ENCODE measurements around the gene IFNK.

IFNK gene

DNA sequence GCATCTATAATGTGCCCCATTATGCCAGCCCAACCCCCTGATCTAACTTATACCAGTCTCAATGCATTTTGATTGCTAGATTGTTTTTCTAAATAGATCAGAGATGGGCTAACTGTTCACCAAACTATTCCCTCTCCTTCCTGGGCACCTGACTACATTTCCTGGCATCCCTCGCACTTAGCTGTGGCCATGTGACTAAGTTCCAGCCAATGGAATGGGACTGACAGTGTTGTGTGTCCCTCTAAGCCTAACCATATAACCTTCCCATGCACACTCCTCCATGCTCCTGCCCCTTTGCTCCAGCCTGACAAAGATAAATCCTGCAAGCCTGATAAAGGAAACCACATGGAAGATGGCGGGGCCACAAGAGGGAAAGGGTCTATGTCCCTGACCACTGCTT lies 12.3 kb upstream of the IFNK start:
- DNase-seq (ENCODE audit: low spot score): no peak

DNA sequence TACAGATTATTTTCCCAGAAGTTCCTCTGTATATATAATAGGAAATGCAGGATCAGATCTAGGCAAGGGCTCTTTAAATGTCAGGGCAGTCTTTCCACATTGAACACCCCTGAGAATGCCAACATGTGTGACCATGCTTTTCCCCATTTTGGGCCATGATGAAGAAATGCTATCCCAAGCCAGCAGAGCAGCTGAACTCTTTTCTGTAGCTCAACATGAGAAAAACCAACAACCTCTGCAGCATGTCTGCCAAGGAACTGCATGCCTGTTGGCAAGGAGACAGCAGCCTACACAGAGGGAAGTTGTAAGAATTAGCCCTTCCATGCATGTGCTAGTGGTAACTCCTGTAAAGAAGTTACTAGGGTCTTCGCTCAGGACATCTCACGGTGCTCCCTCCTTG lies 9.5 kb upstream of the IFNK start:
- no peak for DNase-seq (ENCODE audit: low spot score)

DNA sequence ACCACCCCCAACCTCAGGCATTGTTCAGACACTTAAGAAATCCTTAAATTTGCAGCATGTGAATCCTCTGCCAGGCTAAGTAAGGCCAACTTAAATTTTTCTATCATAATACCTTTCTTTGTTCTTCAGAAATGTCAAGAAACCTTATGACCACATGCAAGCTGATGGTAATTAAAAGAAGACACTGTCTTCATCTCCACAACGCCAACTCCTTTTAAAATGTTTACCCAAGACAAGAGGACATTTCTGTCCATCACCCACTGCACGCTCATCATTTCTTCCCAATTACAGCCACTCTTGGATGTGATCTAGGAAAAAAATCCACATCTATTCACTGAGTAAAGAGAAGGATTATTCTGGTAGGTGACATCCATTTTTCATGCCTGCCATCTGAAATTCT lies 6.1 kb upstream of the IFNK start:
- DNase-seq (ENCODE audit: low spot score): no peak

DNA sequence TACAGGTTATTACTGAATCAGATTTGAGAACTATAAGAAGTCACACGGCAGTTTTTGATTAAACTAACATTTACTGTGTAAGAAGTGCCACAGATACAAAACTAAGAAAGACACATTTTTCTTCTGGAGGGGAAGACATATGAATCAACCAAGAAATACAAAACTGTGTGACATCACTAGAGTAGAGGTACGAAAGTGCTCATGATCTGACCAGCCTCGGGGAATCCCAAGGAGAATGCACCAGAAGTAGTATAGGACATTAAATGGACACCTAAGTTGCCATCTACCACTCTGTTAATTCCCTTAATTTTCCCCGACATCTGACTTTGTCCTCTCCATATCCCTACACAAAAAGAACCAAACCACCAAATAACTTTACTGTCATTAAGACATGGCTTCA lies 5.3 kb upstream of the IFNK start:
- no peak for DNase-seq (ENCODE audit: low spot score)

DNA sequence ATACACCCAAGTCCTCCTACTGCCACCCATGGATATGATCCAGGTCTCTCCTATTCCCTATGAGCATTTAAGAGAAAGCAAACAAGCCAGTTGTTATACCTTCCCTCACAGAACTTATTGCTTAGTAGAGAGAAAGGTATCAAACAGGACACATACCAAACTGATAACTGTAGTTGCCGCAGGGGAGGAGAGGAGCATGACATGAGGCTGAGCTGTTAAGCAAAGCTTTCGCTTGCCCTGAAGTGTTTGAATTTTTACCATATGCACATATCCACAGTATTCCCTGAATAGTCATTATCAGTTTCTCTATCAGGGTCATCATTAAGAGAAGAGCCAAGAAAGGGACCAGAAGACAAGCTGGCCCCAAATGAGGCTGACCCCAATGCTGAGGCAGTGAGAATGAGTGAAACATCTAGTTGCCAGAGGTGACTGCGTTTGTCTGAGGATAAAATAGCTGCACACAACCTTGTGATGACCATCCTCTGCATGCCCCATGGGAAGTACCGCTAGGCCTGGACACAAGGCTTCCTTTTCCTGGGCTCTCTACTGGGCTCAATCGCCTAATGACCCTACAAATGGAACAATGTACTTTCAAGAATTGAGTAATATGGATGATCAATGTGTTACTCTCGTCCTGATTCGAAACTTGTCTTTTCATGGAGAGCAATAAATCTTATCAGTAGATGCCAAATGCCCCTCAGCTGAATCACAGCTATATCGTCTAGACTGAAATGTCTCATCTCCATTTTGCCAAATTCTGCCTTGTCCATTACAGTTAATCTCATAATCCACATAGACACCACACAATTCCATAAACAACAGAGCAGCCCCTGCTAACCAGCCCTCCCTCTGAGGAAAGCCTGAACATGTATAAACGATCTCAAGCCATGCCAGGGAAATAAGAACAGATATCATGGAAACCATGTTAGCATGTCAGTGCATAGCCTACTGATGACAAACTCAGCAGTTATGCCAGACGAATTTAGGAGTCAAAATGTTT lies 4.3 kb upstream of the IFNK start:
- DNase-seq (ENCODE audit: low spot score): peak; percentile 56

DNA sequence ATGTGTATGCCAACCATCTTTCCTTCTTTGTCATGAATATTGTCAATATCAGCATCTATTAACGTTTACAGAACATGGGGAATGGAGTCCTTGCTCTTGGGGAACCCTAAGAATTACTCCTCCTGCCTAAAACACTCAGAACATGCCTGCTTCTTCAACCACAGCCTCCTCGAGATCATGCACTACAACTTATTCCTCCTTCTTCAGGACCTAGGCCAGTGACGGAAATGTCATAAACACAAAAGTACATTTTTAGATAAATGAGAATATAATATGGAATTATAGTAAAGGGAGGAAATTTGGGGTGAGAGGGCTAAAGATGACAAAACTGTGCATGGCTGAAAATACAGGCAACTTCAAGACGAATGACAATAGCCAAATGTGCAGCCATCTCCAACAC lies 3.1 kb upstream of the IFNK start:
- no peak for DNase-seq (ENCODE audit: low spot score)

DNA sequence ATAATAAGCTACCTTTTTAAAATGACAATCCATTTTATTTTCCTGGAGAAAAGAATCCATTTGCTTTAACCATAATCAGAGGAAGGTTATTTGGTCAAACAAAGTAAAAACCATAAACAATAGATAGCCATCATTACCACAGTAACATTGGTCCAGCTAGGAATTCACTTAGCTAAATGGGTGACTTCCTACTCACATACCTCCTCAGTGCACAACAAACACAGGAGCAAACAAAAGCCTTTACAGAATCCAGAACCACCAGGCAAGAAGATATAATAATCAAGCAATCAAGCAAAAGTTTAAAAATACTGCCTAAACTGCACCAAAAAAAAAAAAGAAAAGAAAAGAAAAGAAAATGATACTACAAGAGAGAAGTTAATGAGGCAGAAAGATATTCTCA lies 949 bp upstream of the IFNK start:
- DNase-seq (ENCODE audit: low spot score): no peak

DNA sequence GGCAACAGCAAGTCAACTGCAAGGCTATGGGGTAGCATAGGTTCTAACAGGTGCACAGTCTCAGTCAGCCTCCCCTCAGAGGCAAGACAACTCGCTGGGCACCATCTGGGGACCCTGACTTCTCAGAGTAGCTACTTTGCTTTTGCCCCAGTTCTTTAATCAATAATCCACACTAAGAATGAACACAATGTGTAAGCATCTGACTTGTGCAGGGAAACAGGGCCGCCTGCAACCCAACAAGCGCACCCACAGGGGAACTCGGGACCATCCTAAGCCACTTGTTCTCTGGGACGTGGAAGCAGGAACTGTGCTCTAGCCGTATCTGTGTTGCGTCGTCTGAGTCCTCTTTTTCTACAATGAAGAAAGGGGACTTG lies 3.6 kb downstream of the IFNK start:
- DNase-seq (ENCODE audit: low spot score): no peak

DNA sequence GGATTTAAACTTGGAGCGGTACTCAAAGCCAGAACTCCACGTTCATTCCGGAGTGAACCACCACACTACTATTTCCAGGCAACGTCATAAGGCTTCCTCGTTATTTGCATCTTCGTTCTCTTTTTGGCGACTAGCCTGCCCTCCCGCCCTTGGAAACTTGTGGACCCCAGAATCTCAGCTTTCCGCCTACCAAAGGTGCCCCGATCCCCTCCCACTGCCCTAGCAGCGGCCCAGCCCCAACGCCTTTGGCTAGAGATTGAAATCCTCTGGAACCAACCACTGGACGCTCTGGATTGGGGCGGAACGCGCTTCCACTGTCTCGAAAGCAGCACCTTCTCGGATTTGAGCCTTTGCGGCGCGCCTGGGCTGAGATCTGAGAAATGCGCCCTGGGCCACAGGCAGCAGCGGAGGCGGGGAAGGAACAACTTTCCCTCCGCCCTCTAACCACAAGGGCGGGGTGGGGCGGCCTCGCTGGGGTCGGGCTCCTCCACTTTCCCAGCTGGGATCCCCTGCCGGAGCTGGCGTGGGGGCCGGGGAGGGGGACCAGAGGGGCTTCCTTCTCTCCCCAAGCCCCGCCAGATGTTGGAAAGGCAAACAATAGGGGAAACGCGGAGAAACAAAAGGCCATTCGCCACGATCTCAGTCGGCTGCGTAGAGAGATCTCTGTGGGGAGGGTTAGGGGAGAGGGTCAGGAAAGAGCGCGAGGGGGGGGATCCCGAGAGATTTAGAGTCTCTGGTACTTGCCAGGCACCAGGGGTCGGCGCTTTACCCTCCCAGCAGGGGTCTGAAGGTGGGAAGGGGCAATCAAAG lies 4.2 kb downstream of the IFNK start:
- peak; percentile 83 for DNase-seq (ENCODE audit: low spot score)

DNA sequence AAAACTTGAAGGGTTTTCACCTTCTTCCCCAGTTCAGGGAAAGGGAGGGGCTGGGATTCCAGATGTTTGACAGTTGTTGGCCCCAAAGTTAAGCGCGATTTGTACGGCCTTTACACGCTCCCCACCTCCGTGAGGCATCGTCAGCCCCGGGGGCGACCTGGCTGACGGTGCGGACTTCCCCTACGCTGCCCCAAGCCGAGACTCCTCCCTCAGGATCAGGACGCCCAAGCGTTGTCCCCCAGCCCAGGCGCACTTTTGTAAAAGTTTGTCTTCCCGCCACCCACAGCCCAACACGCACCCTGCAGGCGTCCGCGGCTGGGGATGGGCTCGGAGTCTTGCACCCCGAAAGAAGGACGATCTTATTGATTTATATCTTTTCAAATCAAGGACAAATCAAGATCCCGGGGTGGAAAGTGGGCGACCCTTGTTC lies 4.8 kb downstream of the IFNK start:
- peak; percentile 66 for DNase-seq (ENCODE audit: low spot score)

DNA sequence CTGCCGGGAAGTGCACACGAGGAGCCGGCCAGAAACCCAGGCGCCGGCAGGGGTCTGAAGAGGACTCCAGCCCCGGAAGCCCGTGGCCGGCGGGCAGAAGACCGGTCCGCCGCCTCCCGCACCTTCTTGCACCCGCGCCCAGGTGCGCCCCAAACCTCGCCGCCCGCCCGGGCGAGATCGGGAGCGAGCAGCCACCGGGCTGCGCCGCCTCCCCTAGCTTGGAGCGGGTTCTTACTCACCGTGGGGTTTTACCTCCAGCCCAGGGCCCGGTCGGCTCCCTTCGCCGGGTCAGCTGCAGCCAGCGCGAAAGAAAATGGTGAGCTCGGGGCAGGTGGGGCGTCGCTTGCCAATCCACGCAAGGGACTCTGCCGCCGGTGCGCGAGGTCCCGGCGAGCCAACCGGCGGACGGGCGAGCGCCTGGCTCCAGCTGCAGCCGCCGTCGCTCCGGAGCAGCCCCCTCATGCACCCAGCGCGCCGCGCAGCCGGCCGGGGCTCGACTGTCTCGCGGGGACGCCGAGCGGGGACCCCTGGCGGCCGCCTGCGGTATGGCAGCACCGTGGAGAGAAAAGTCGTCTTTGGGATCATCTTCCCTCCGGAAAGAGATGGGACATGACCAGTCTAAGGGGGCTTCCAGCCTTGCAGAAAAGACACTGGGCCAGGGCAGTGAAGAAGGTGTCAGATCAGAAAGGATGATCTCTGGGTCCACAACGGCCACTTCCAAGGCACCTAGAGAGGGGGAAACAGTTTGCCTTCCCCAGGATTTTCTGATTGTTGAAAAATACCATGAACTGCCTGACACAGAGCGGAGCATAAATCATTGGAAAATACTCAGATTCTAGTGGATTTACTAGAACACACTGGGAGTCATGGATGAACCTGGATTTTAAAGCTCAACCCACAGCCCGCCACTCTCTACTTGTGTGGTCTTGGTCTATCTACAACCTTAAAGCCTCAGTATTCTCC lies 5.5 kb downstream of the IFNK start, which contains the start of gene MOB3B:
Gene MOB3B (minus strand): TSS at position 499 of the 963 bp plus-strand sequence. CDS start 74,264 bp downstream, outside the sequence.
- peak; percentile 81 for DNase-seq (ENCODE audit: low spot score)

DNA sequence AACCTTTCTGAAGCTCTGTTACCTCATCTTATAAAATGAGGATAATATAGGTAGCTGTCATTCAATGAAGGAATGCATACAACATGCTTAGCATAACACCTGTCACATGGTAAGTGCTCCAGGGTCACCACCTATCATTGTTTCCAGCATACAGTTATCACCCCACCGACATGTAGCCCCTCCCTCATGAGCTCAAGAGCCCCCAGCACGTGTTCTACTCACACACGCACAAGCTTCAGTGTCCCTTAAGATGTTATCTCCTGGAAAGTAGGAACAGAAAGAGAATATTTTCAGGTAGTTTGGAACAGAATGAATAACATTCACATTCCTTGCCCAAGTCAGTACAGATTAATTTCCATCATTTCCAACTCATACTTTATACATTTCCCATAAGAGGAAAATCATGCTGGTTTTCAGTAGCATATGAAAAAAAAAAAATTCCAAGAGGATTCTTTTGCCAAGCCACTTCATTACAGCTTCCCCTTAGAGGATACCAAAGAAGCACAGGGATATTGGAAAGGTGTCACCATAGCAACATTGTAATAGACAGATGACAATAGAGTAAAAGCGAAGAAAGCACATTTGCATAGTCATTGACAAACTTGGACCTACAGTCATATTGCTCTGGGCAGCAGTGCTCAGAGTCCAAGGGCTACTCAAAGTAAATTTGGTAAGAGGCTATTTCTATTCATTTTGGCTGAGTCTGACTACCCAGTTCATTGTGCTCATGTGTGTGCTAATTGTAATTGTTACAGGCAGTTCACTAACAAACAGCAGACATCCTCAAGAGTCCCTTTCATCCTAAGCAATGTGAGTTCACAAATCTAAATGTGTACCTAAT lies 7.0 kb downstream of the IFNK start:
- DNase-seq (ENCODE audit: low spot score): no peak

DNA sequence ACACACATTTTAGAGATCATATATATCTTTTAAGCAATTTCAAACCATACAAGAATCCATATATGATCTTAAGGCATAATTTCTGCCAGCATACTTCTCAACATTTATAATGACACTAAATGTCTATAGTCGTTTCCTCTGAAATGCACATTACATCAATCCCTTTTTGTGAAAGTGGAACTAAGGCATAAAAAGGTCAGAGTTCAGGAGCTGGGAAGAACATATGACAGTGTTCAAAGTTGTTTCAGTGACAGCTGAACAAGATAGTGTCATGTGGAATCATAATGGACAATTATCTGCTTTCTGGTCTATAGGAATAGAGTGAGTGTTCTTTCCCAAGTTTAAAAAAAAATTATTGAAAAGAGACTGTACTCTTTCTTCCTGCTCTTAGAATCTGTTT lies 8.0 kb downstream of the IFNK start:
- no peak for DNase-seq (ENCODE audit: low spot score)

DNA sequence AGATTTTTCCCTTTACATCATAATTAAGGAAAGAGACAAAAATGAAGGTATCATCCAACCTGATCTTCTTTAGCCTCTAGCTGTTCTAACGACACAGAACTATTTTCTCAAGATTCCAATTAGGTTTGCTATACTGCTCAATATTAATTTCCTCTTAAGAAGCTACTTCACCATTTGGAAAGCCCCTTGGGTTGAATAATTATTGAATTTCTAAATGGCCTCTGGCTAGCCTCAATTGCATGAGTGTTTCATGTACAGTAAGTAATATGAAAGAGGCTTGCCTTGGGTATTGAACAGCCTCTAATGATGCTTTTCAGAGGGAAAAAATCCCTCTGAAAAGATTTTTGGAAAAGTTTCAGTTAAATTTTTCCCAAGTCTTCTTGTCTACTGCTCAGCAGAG lies 9.2 kb downstream of the IFNK start:
- DNase-seq (ENCODE audit: low spot score): no peak

DNA sequence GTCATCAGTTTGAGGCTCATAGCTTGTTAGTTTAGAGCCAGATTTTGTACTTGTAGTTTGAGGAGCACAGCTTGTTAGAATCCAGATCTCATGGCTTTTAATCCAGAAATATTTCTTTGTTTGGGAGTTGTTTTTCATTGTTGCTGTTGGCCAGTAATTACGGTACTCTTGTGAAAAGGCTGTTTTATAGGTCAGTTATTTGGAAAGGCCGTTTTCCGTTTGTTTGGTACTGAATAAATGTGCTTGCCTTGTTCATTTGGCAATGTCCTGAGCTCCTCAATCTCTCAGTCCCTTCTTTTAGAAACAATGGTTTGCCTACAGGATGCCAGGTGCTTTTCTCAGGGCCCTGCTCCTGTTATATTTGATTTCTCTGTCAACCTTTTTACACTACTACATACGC lies 10.0 kb downstream of the IFNK start:
- DNase-seq (ENCODE audit: low spot score): no peak

DNA sequence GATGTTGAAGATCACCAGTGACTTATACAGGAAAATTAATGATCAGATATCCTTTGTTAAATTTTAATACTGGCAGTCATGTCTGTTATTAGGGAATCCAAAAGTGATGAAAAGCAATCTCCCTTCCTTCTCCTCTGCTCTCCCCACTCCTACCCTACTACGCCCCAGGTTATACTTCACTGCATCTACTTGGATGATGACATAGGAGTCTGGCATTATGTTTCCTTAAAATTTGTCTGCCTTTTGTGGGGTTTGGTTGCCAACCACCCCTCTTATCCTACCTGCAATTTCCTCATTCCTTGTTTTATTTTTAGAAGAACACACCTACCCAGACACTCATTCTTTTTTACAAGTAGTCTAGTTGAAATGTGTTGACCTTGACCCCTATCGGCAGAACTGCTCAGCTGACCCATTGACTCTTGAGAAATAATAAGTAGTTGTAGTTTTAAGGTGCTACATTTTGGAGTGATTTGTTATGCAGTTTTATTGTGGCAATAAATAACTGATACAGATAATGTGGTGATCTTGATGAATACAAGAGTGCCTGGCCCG lies 10.6 kb downstream of the IFNK start:
- DNase-seq (ENCODE audit: low spot score): peak; percentile 43

DNA sequence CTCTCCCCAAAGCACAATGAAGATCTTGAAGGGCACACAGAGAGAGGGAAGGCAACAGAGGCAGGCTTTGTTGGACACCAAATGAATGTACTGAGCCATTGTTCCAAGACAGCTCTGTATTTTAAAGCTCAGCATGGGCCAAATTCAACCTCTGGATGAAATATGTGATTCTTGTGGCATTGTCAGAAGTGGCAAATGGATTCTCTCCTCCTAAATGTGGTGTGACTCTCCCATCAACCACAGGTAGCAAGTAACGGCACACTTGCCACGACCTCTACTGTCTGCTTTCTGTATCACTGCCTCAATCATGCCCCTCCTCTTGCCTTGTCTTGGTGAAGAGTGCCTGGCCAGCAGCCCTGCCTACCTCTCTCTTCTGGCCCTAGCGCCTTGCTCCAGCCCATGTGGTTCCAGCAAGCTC lies 11.6 kb downstream of the IFNK start:
- DNase-seq (ENCODE audit: low spot score): peak; percentile 11

DNA sequence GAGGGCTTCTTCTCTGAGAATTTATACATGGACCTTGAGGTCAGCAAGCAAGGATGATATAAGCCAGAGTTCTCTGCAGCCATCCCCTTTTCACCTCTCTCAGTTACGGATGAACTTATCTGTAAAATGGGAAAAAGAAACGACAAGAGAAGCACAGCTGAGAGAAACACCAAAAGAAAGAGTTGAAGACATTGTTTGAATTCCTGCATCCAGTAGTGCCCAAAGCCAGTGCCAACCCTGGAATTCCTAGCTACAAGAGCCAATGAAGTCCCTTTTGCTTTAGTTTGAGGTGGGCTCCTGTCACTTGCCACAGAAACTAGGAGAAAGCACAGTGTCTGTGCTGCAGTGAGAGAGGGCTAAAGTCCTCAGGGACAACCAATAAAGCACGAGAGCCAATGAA lies 12.1 kb downstream of the IFNK start:
- DNase-seq (ENCODE audit: low spot score): no peak

DNA sequence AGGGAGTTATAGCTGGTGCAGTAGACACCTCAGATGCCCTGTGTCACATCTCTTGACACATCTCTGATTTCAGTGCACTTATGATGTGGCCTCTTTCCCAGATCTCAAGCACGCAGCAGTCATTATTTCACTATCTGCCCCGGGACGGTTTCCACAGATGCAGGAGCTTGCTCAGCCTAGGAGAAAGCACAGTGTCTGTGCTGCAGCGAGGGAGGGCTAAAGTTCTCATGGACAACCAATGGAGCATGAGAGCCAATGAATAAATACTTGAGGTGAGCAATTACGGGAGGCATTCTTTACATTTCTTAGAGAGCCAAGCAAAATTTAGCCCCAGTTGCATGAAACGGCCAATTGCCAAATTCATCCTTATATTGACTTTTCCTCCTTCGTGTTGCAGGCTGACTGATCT lies 12.9 kb downstream of the IFNK start:
- peak; percentile 80 for DNase-seq (ENCODE audit: low spot score)

DNA sequence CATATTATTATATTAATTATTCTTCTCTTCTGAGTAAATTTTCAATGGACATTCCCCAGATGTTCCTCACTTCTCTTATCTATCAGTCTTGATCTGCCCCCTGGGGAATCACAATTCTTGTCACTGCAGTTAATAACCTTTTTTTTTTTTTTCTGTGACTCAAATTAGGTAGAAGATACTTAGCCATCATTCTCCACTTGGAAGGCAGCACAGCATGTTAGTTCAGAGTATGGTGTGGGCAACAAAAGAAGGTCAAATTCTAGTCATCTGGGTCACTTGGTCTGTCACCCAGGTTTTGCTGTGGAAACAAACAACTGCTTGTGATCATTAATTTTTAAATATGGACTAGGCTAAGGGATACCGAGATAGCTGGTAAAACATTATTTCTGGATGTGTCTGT lies 13.7 kb downstream of the IFNK start:
- no peak for DNase-seq (ENCODE audit: low spot score)

DNA sequence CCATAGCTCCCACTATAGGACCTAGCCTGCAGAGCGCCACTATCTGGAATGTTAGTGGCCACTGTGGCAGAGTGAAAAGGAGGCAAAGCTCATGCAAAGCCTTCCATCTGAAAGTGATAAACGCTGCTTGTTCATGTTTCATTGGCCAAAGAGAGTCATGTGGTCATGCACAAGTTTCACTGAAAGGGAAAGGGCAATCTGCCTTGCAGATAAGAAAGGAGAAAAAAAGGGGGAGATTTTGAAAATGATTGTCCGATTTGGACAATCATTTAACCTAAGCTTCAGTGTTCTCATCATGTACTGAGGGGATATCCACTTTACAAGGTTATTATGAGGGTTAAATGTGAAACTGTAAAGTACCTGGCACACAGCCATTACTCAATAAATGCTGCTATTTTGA lies 14.6 kb downstream of the IFNK start:
- DNase-seq (ENCODE audit: low spot score): peak; percentile 38

Measured in kidney tubule cell (primary cell).